Kidney tubule cell (primary cell): ENCODE data around the gene SREBF2.
A peak's percentile ranks its signal among the peaks of the same experiment; 100 is the strongest.

Experiments used
- DNase-seq: peaks from one replicate; pipeline ENCODE4 v3.0.0-alpha.2; 2018; ENCODE audit warnings: low spot score

SREBF2 gene

GRCh38 chr22:41922328-41922727, 89.4 kb downstream of the SREBF2 start:
- no peak for DNase-seq

GRCh38 chr22:41922940-41923594, 90.2 kb downstream of the SREBF2 start:
- no peak for DNase-seq

GRCh38 chr22:41923595-41924276, 90.8 kb downstream of the SREBF2 start:
- no peak for DNase-seq

GRCh38 chr22:41925783-41926460, 93.0 kb downstream of the SREBF2 start:
- peak; percentile 38 for DNase-seq

GRCh38 chr22:41927813-41928212, 94.9 kb downstream of the SREBF2 start:
- DNase-seq, result no peak

- DNase-seq, result no peak
Measured at GRCh38 chr22:41928593-41929417, 95.9 kb downstream of the SREBF2 start.

- DNase-seq, result no peak
Measured at GRCh38 chr22:41929418-41929810, 96.5 kb downstream of the SREBF2 start.

- no peak for DNase-seq
Measured at GRCh38 chr22:41931701-41932269, 98.9 kb downstream of the SREBF2 start.

- no peak for DNase-seq
Measured at GRCh38 chr22:41932353-41932752, 99.4 kb downstream of the SREBF2 start.

- DNase-seq, result no peak
Measured at GRCh38 chr22:41933411-41934177, 100.7 kb downstream of the SREBF2 start.

GRCh38 chr22:41934284-41935014, 101.5 kb downstream of the SREBF2 start:
- DNase-seq, result no peak

GRCh38 chr22:41935015-41935351, 102.1 kb downstream of the SREBF2 start:
- DNase-seq, result no peak

GRCh38 chr22:41935509-41935908, 102.6 kb downstream of the SREBF2 start:
- DNase-seq, result no peak

- no peak for DNase-seq
Measured at GRCh38 chr22:41936894-41937169, 103.9 kb downstream of the SREBF2 start.

- no peak for DNase-seq
Measured at GRCh38 chr22:41939981-41940831, 107.3 kb downstream of the SREBF2 start.

- peak; percentile 83 for DNase-seq
Measured at GRCh38 chr22:41940832-41941765, 108.2 kb downstream of the SREBF2 start.

GRCh38 chr22:41943661-41944209, 110.8 kb downstream of the SREBF2 start:
- peak; percentile 71 for DNase-seq

GRCh38 chr22:41946629-41947423, 113.9 kb downstream of the SREBF2 start, which contains the start of gene CENPM:
Gene CENPM, minus strand, starts transcription at chr22:41947152. Its CDS starts 76 bp downstream, at chr22:41947076.
- peak; percentile 93 for DNase-seq
